ENCODE results near the gene MFSD2A. TPM values are rescaled to one million over a fixed set of nuclear protein-coding genes. Genes with fewer than 3 reads are reported as not detected.

Gene MFSD2A
- polyA plus RNA-seq, 1 of the 3 experiments (the other 2 are of a cell fraction), result 6.3 TPM

- H3K4me2 ChIP-seq, result no peak overlapping the region
- no peak overlapping the region for H2AFZ ChIP-seq (ENCODE audit: low read depth)
- no peaks in the 10 kb centered on the region for H3F3A ChIP-seq (replicated peaks; ENCODE audit: insufficient read depth)
- no peak for TF ChIP-seq GABPA (IDR thresholded peaks at IDR 0.05; ENCODE audit: low read depth)
- H3K9me3 ChIP-seq, result no peaks in the 10 kb centered on the region
- H3K79me2 ChIP-seq (ENCODE audit: insufficient read depth), result no peaks in the 10 kb centered on the region
- H3K4me1 ChIP-seq (ENCODE audit: control insufficient read depth in 1 of 2, insufficient read depth in 2 of 2, low read depth in 1 of 2, low read length in 1 of 2), result peaks cover 0 to 4% of the 10 kb centered on the region in 2 experiments; a peak in 1 of 4 replicates
- no peak overlapping the region for H3K4me3 ChIP-seq (ENCODE audit: low read depth in 2 of 2, low read length in 1 of 2)
- H3K36me3 ChIP-seq (replicated peaks in 1 of 2; ENCODE audit: control insufficient read depth in 1 of 2, insufficient read depth in 2 of 2, low read length in 1 of 2), result peaks cover 0 to 3% of the 10 kb centered on the region in 2 experiments
- no peaks in the 10 kb centered on the region for H3K9me2 ChIP-seq
- H3K9ac ChIP-seq, result no peak overlapping the region
- H3K27me3 ChIP-seq (ENCODE audit: insufficient read depth), result no peaks in the 10 kb centered on the region
- no peak for DNase-seq
- no peak overlapping the region for H3K27ac ChIP-seq (ENCODE audit: low read depth in 2 of 2, low read length in 1 of 2)
- ChIA-PET POLR2A (no interaction called here), CTCF (interaction anchor here (0.7 to 1.8 kb wide), 3 partner anchors 9 to 67 kb away, joined by 3 to 5 read pairs (median 4); no protein-coding TSS in a partner anchor)
- H4K20me1 ChIP-seq (ENCODE audit: insufficient read depth), result no peaks in the 10 kb centered on the region
- WGBS (ENCODE audit: low lambda C conversion rate), result 96% methylated on average over 2 of the region's 4 CpGs
Observed at GRCh38 chr1:39964552-39964951, 9.6 kb downstream of the MFSD2A start.

GRCh38 chr1:39965044-39965443 is 10.1 kb downstream of the MFSD2A start:
- Histone ChIP-seq H3K9me2 (no peaks in the 10 kb centered on the region), H3K79me2 (ENCODE audit: insufficient read depth) (no peaks in the 10 kb centered on the region), H3K4me1 (ENCODE audit: control insufficient read depth in 1 of 2, insufficient read depth in 2 of 2, low read depth in 1 of 2, low read length in 1 of 2) (peaks cover 0 to 4% of the 10 kb centered on the region in 2 experiments; a peak in 1 of 4 replicates), H2AFZ (ENCODE audit: low read depth) (no peak overlapping the region), H4K20me1 (ENCODE audit: insufficient read depth) (no peaks in the 10 kb centered on the region), H3K9ac (no peak overlapping the region), H3K4me2 (no peak overlapping the region), H3K9me3 (no peaks in the 10 kb centered on the region), H3K27ac (ENCODE audit: low read depth in 2 of 2, low read length in 1 of 2) (no peak overlapping the region), H3K4me3 (ENCODE audit: low read depth in 2 of 2, low read length in 1 of 2) (no peak overlapping the region), H3K27me3 (ENCODE audit: insufficient read depth) (no peaks in the 10 kb centered on the region), H3K36me3 (replicated peaks in 1 of 2; ENCODE audit: control insufficient read depth in 1 of 2, insufficient read depth in 2 of 2, low read length in 1 of 2) (peaks cover 0 to 3% of the 10 kb centered on the region in 2 experiments), H3F3A (replicated peaks; ENCODE audit: insufficient read depth) (no peaks in the 10 kb centered on the region)
- TF ChIP-seq MEF2A (IDR thresholded peaks at IDR 0.05; ENCODE audit: borderline replicate concordance, low read depth) (no peak), PBX3 (IDR thresholded peaks at IDR 0.05) (no peak), REST (IDR thresholded peaks at IDR 0.05; ENCODE audit: low read depth, low read length) (no peak), JUND (IDR thresholded peaks at IDR 0.05) (no peak), RAD21 (IDR thresholded peaks at IDR 0.05; ENCODE audit: low read length) (no peak), SMC3 (IDR thresholded peaks at IDR 0.05; ENCODE audit: low read depth, low read length) (no peak), GATA2 (CRISPR knock-in tag; IDR thresholded peaks at IDR 0.05) (no peak), GABPA (IDR thresholded peaks at IDR 0.05; ENCODE audit: low read depth) (no peak), TCF12 (IDR thresholded peaks at IDR 0.05) (no peak), USF1 (IDR thresholded peaks at IDR 0.05; ENCODE audit: borderline replicate concordance, low read depth) (no peak), ELF1 (IDR thresholded peaks at IDR 0.05) (no peak), USF2 (IDR thresholded peaks at IDR 0.05; ENCODE audit: borderline replicate concordance, low read depth, low read length) (no peak), TAF1 (IDR thresholded peaks at IDR 0.05; ENCODE audit: borderline replicate concordance, low read depth, low read length) (no peak), RXRA (IDR thresholded peaks at IDR 0.05; ENCODE audit: borderline replicate concordance, low read depth) (no peak), RFX5 (IDR thresholded peaks at IDR 0.05; ENCODE audit: low read length) (no peak), FOSL2 (IDR thresholded peaks at IDR 0.05; ENCODE audit: borderline replicate concordance, low read depth) (no peak)
- WGBS (ENCODE audit: low lambda C conversion rate), result 93% methylated on average over 8 of the region's 9 CpGs
- ChIA-PET CTCF (interaction anchor here (0.7 to 1.5 kb wide), 4 partner anchors 9 to 67 kb away, joined by 3 to 6 read pairs (median 4); partner anchors contain the start of gene MYCL), POLR2A (no interaction called here)
- DNase-seq, result no peak

Data from SK-N-SH (cell line).